OCI-LY1 (cell line): Measurements from ENCODE around the gene OR1F1.

Experiments
- H2AFZ ChIP-seq: fragments of 200-600 bp; sonication (generic), shearing (Covaris generic); 2 replicates; pipeline ENCODE4 v1.6.0; 2014; ENCODE audit warnings: antibody characterized with exemption, mild to moderate bottlenecking, low read length
- H3F3A ChIP-seq: fragments of 200-600 bp; sonication (generic), shearing (Covaris generic); 2 replicates; pipeline ENCODE4 v1.6.0; 2014; ENCODE audit warnings: mild to moderate bottlenecking, antibody characterized with exemption, low read length, moderate library complexity; ENCODE audit not compliant: insufficient read depth
- H3K27ac ChIP-seq: fragments of 200-600 bp; sonication (generic); 2 replicates; pipeline ENCODE4 v1.5.1; 2014; ENCODE audit warnings: low read length, mixed run types, mild to moderate bottlenecking, low read depth; ENCODE audit not compliant: poor library complexity, severe bottlenecking
- H3K27me3 ChIP-seq: fragments of 200-600 bp; sonication (generic); 2 replicates; pipeline ENCODE4 v1.6.0; 2014; ENCODE audit warnings: antibody characterized with exemption, mild to moderate bottlenecking, low read length, moderate library complexity; ENCODE audit not compliant: insufficient read depth
- H3K36me3 ChIP-seq: fragments of 200-600 bp; sonication (generic); 2 replicates; pipeline ENCODE4 v1.6.1; 2014; ENCODE audit warnings: mild to moderate bottlenecking, antibody characterized with exemption, low read length, moderate library complexity, mixed read lengths; ENCODE audit not compliant: insufficient read depth
- H3K4me1 ChIP-seq: fragments of 200-600 bp; sonication (generic); 2 replicates; pipeline ENCODE4 v1.5.1; 2014; ENCODE audit warnings: mild to moderate bottlenecking, low read length, moderate library complexity; ENCODE audit not compliant: insufficient read depth, severe bottlenecking
- H3K4me2 ChIP-seq: fragments of 200-600 bp; sonication (generic), shearing (Covaris generic); 2 replicates; pipeline ENCODE4 v1.6.1; 2014; ENCODE audit warnings: low read length
- H3K4me3 ChIP-seq: fragments of 200-600 bp; sonication (generic); 2 replicates; pipeline ENCODE4 v1.5.1; 2014; ENCODE audit warnings: low read length, low read depth, mild to moderate bottlenecking, mixed read lengths; ENCODE audit not compliant: poor library complexity, severe bottlenecking
- H3K79me2 ChIP-seq: fragments of 200-600 bp; shearing (Covaris generic); 2 replicates; pipeline ENCODE4 v1.6.1; 2016; ENCODE audit warnings: mixed run types, low read length, mixed read lengths; ENCODE audit not compliant: insufficient read depth
- H3K9ac ChIP-seq: fragments of 200-600 bp; sonication (generic), shearing (Covaris generic); 2 replicates; pipeline ENCODE4 v1.6.1; 2014; ENCODE audit warnings: mild to moderate bottlenecking, low read length, mixed read lengths
- H3K9me2 ChIP-seq: fragments of 200-600 bp; sonication (generic), shearing (Covaris generic); 2 replicates; pipeline ENCODE4 v1.6.1; 2014; ENCODE audit warnings: low read depth, mild to moderate bottlenecking, low read length, mixed read lengths
- H3K9me3 ChIP-seq: fragments of 200-600 bp; shearing (Covaris generic); 2 replicates; pipeline ENCODE4 v1.6.1; 2014; ENCODE audit warnings: low read length, mixed read lengths
- H4K20me1 ChIP-seq: fragments of 200-600 bp; sonication (generic), shearing (Covaris generic); 2 replicates; pipeline ENCODE4 v1.6.0; 2016; ENCODE audit warnings: mild to moderate bottlenecking, low read length; ENCODE audit not compliant: insufficient read depth
- CTCF ChIP-seq: fragments of 200-600 bp; sonication (generic), shearing (Covaris generic); IDR thresholded peaks from 2 replicates; pipeline ENCODE4 v1.5.1; 2017; ENCODE audit warnings: mild to moderate bottlenecking, antibody characterized with exemption, low read length, moderate library complexity, mixed read lengths
- EZH2 ChIP-seq: fragments of 200-600 bp; sonication (generic), shearing (Covaris generic); IDR thresholded peaks from 2 replicates; pipeline ENCODE4 v1.8.0; 2017; ENCODE audit warnings: borderline replicate concordance, mixed run types, mild to moderate bottlenecking, antibody characterized with exemption, low read length, moderate library complexity, mixed read lengths

The OR1F1 gene

GRCh38 chr16:3152027-3152276 is 36.1 kb upstream of the OR1F1 start:
- TF ChIP-seq EZH2: no peak
- TF ChIP-seq CTCF: no peak
- H4K20me1 ChIP-seq: no peaks in the 10 kb centered on the region
- H3K36me3 ChIP-seq: no peaks in the 10 kb centered on the region
- no peaks in the 10 kb centered on the region for H3K9me3 ChIP-seq
- H3K4me2 ChIP-seq: peak overlapping the region; percentile 100
- H3K4me1 ChIP-seq: peaks cover 21% of the 10 kb centered on the region
- no peaks in the 10 kb centered on the region for H3K79me2 ChIP-seq
- H3K27ac ChIP-seq: no peak overlapping the region
- H3K4me3 ChIP-seq: peak overlapping the region; percentile 78
- H3K9ac ChIP-seq: no peak overlapping the region; the same call in 1 of the 2 replicates
- H2AFZ ChIP-seq: no peak overlapping the region
- no peaks in the 10 kb centered on the region for H3K9me2 ChIP-seq
- no peaks in the 10 kb centered on the region for H3K27me3 ChIP-seq
- H3F3A ChIP-seq: peaks cover 8% of the 10 kb centered on the region; the same call in 1 of the 2 replicates

- TF ChIP-seq CTCF (peak; percentile 61), EZH2 (no peak)
Measured at GRCh38 chr16:3152277-3152990, 35.6 kb upstream of the OR1F1 start.

GRCh38 chr16:3152991-3153368 is 35.0 kb upstream of the OR1F1 start:
- no peak overlapping the region for H3K4me2 ChIP-seq
- H4K20me1 ChIP-seq: no peaks in the 10 kb centered on the region
- peaks cover 28% of the 10 kb centered on the region for H3K4me1 ChIP-seq
- no peak overlapping the region for H3K9ac ChIP-seq
- no peaks in the 10 kb centered on the region for H3K79me2 ChIP-seq
- H3K9me2 ChIP-seq: no peaks in the 10 kb centered on the region
- H3K27ac ChIP-seq: no peak overlapping the region
- peaks cover 8% of the 10 kb centered on the region; the same call in 1 of the 2 replicates for H3F3A ChIP-seq
- H3K9me3 ChIP-seq: no peaks in the 10 kb centered on the region
- H3K27me3 ChIP-seq: no peaks in the 10 kb centered on the region
- TF ChIP-seq CTCF (no peak), EZH2 (no peak)
- H2AFZ ChIP-seq: no peak overlapping the region
- no peaks in the 10 kb centered on the region for H3K36me3 ChIP-seq
- peak overlapping the region; percentile 78 for H3K4me3 ChIP-seq

More at GRCh38 chr16:3152277-3152990, 35.6 kb upstream of the OR1F1 start:
- Histone ChIP-seq H3K9ac (no peak overlapping the region; the same call in 1 of the 2 replicates), H3K4me2 (peak overlapping the region; percentile 100), H3K4me1 (peaks cover 22% of the 10 kb centered on the region), H3F3A (peaks cover 8% of the 10 kb centered on the region; the same call in 1 of the 2 replicates), H2AFZ (no peak overlapping the region), H4K20me1 (no peaks in the 10 kb centered on the region), H3K4me3 (peak overlapping the region; percentile 78), H3K9me3 (no peaks in the 10 kb centered on the region), H3K79me2 (no peaks in the 10 kb centered on the region), H3K27ac (no peak overlapping the region), H3K9me2 (no peaks in the 10 kb centered on the region), H3K36me3 (no peaks in the 10 kb centered on the region), H3K27me3 (no peaks in the 10 kb centered on the region)
